ENCODE data around the gene LDLRAP1. TPM values are rescaled to one million over a fixed set of nuclear protein-coding genes. Genes with fewer than 3 reads are reported as not detected.

Gene LDLRAP1
- total and polyA plus RNA-seq, 9 of the 15 experiments (the other 6 are each of a cell fraction or from before 2014, with no cell fraction given) = 0.56 to 29.6 (median 16.2) TPM

DNA sequence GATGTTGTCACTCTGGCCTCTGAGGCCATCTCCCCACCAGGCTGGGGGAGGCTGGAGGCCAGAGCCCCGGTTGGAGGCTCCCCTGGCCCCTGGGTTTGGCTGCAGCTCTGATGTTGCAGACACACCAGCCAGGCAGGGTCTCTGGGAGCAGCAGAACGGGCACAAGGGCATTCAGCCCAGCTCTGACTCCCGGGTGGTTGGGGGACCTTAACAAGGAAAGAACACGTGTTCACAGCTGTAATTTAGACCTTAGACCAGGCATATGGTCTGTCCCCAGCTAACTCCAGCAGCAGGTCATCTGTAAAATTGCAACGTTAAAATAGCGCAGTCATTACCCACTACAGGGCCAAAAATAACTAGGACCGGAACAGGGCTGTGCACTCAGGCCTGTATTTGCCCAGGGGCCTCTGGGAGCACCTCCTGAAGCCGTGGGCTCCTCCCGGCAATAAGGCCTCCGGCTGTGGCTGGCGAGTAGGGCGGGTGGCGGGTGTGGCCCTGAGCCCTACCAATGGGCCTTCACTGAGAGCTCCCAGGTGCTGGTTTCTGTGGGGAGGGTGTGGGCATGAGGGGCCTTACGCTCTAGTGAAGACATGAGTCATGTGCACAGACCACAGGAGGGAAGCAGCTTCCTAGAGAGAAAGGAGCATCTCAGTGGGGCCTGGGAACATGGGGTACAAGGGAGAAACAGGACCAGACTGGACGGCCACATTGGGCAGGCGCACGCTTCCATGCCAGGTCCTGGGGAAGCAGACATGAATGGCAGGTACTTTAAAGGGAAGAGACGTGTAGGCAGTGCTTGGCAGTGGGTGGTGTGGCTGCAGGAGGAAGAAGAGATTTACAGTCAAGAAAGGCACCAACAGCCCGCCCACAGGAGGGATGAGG, 6.1 kb downstream of the LDLRAP1 start (continued):
- TF ChIP-seq YBX1 (IDR thresholded peaks at IDR 0.05) (no peak), SMARCA5 (IDR thresholded peaks at IDR 0.05) (peak; percentile 88), ZNF561 (CRISPR knock-in tag; conservative IDR thresholded peaks at IDR 0.05) (no peak), KDM1A (IDR thresholded peaks at IDR 0.05) (no peak), KDM5B (IDR thresholded peaks at IDR 0.05; ENCODE audit: insufficient replicate concordance, low read depth, low read length) (peak; percentile 56), ZNF41 (CRISPR knock-in tag; conservative IDR thresholded peaks at IDR 0.05) (0 out of 2 replicates have a peak, but pooled peaks have one; percentile 37), SOX6 (IDR thresholded peaks at IDR 0.05) (peak; percentile 64), SMAD2 (IDR thresholded peaks at IDR 0.05; ENCODE audit: low read depth, low read length) (no peak), ZBTB17 (CRISPR knock-in tag; IDR thresholded peaks at IDR 0.05) (peak; percentile 63), ZNF12 (CRISPR knock-in tag; IDR thresholded peaks at IDR 0.05) (no peak), POU5F1 (IDR thresholded peaks at IDR 0.05; ENCODE audit: borderline replicate concordance, low read depth, low read length, partially characterized antibody) (no peak), ZNF282 (CRISPR knock-in tag; IDR thresholded peaks at IDR 0.05) (no peak), ESRRA (IDR thresholded peaks at IDR 0.05; ENCODE audit: borderline replicate concordance, low read depth) (peak; percentile 31; the same call in 1 of the 2 replicates), CBFB (CRISPR knock-in tag; IDR thresholded peaks at IDR 0.05) (no peak; the same call in none of the 2 replicates), SNIP1 (IDR thresholded peaks at IDR 0.05; ENCODE audit: low read depth) (no peak), ZNF133 (CRISPR knock-in tag; IDR thresholded peaks at IDR 0.05) (no peak), TAF1 (IDR thresholded peaks at IDR 0.05; ENCODE audit: control insufficient read depth, extremely low read depth, insufficient read depth, low read length, severe bottlenecking) (peak; percentile 32), ZNF717 (CRISPR knock-in tag; IDR thresholded peaks at IDR 0.05) (no peak), ZNF79 (CRISPR knock-in tag; IDR thresholded peaks at IDR 0.05; ENCODE audit: low read depth) (no peak), CSDE1 (IDR thresholded peaks at IDR 0.05) (no peak)
- TF ChIP-seq, protein P1, sequence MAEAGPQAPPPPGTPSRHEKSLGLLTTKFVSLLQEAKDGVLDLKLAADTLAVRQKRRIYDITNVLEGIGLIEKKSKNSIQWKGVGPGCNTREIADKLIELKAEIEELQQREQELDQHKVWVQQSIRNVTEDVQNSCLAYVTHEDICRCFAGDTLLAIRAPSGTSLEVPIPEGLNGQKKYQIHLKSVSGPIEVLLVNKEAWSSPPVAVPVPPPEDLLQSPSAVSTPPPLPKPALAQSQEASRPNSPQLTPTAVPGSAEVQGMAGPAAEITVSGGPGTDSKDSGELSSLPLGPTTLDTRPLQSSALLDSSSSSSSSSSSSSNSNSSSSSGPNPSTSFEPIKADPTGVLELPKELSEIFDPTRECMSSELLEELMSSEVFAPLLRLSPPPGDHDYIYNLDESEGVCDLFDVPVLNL (CRISPR knock-in tag; IDR thresholded peaks at IDR 0.05; ENCODE audit: low read depth) = no peak
- TF ChIP-seq, protein P2, sequence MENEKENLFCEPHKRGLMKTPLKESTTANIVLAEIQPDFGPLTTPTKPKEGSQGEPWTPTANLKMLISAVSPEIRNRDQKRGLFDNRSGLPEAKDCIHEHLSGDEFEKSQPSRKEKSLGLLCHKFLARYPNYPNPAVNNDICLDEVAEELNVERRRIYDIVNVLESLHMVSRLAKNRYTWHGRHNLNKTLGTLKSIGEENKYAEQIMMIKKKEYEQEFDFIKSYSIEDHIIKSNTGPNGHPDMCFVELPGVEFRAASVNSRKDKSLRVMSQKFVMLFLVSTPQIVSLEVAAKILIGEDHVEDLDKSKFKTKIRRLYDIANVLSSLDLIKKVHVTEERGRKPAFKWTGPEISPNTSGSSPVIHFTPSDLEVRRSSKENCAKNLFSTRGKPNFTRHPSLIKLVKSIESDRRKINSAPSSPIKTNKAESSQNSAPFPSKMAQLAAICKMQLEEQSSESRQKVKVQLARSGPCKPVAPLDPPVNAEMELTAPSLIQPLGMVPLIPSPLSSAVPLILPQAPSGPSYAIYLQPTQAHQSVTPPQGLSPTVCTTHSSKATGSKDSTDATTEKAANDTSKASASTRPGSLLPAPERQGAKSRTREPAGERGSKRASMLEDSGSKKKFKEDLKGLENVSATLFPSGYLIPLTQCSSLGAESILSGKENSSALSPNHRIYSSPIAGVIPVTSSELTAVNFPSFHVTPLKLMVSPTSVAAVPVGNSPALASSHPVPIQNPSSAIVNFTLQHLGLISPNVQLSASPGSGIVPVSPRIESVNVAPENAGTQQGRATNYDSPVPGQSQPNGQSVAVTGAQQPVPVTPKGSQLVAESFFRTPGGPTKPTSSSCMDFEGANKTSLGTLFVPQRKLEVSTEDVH (IDR thresholded peaks at IDR 0.05; ENCODE audit: low read depth, partially characterized antibody) = peak; percentile 20
- TF ChIP-seq, protein P3, sequence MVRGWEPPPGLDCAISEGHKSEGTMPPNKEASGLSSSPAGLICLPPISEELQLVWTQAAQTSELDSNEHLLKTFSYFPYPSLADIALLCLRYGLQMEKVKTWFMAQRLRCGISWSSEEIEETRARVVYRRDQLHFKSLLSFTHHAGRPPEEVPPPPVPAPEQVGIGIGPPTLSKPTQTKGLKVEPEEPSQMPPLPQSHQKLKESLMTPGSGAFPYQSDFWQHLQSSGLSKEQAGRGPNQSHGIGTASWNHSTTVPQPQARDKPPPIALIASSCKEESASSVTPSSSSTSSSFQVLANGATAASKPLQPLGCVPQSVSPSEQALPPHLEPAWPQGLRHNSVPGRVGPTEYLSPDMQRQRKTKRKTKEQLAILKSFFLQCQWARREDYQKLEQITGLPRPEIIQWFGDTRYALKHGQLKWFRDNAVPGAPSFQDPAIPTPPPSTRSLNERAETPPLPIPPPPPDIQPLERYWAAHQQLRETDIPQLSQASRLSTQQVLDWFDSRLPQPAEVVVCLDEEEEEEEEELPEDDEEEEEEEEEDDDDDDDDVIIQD (CRISPR knock-in tag; IDR thresholded peaks at IDR 0.05) = no peak

Data from K562 (cell line).